MCF 10A (cell line): ENCODE data around the gene BRD1. TPM values are rescaled to one million over a fixed set of nuclear protein-coding genes. Genes with fewer than 3 reads are reported as not detected.

ENCODE experiments used
- BruUV-seq: library from RNA; stranded (reverse); fragments of 400-500 nt; replicated peaks from 2 replicates; lab custom pipeline; 2021; lab: Mats Ljungman, UMichigan
- CTCF ChIA-PET: fragments of 300-600 bp; sonication (Branson Sonifier 250); formaldehyde crosslinking; extraction: SDS; loops from one replicate; lab custom pipeline; 2021; ENCODE audit warnings: antibody characterized with exemption, inconsistent platforms; lab: Yijun Ruan, JAX
- POLR2A ChIA-PET: fragments of 300-600, 350-650 bp; sonication (Branson Sonifier 250); formaldehyde crosslinking; extraction: SDS; loops from one replicate; lab custom pipeline; 2020; ENCODE audit warnings: antibody characterized with exemption, inconsistent platforms; lab: Yijun Ruan, JAX
- DNase-seq: peaks from one replicate; pipeline ENCODE4 v3.0.0-alpha.2; 2018; ENCODE audit not compliant: unreplicated experiment
- H3K27ac Mint-ChIP-seq: one replicate; pipeline ENCODE4 v1.8.0; 2022; ENCODE audit warnings: mild to moderate bottlenecking, low read depth, mixed read lengths; ENCODE audit not compliant: unreplicated experiment
- H3K27me3 Mint-ChIP-seq: one replicate; pipeline ENCODE4 v1.8.0; 2022; ENCODE audit warnings: mixed read lengths; ENCODE audit not compliant: insufficient read depth, unreplicated experiment
- H3K36me3 Mint-ChIP-seq: one replicate; pipeline ENCODE4 v1.8.0; 2022; ENCODE audit warnings: mild to moderate bottlenecking, moderate library complexity, mixed read lengths; ENCODE audit not compliant: insufficient read depth, unreplicated experiment
- H3K4me1 Mint-ChIP-seq: one replicate; pipeline ENCODE4 v1.8.0; 2022; ENCODE audit warnings: mixed read lengths; ENCODE audit not compliant: insufficient read depth, unreplicated experiment
- H3K4me3 Mint-ChIP-seq: one replicate; pipeline ENCODE4 v1.8.0; 2022; ENCODE audit warnings: mild to moderate bottlenecking, moderate library complexity, mixed read lengths; ENCODE audit not compliant: unreplicated experiment
- H3K9me3 Mint-ChIP-seq: one replicate; pipeline ENCODE4 v1.8.0; 2022; ENCODE audit warnings: mixed read lengths; ENCODE audit not compliant: unreplicated experiment
- CTCF ChIP-seq: fragments of 200-600 bp; IDR thresholded peaks from one replicate; pipeline ENCODE4 v1.8.0; 2022; ENCODE audit warnings: antibody characterized with exemption, mild to moderate bottlenecking; ENCODE audit not compliant: unreplicated experiment
- intact Hi-C: fragments of 100-400 bp; cut with micrococcal nuclease; formaldehyde crosslinking; loops from 2 replicates; pipeline ENCODE4 v1.14.1; 2022
- total RNA-seq: library from RNA; stranded (reverse); gene quantifications from 2 replicates; pipeline ENCODE4 v1.2.3, GENCODE V29; 2022

The BRD1 gene
- total RNA-seq, 1 experiment from 2014 or later = 48.1 TPM

GRCh38 chr22:49733631-49734030, 94.0 kb downstream of the BRD1 start:
- Mint-ChIP-seq H3K4me3 (no peak overlapping the region), H3K27ac (no peak overlapping the region), H3K4me1 (no peaks in the 10 kb centered on the region), H3K27me3 (no peaks in the 10 kb centered on the region), H3K9me3 (peaks cover 33% of the 10 kb centered on the region), H3K36me3 (no peaks in the 10 kb centered on the region)
- intact Hi-C loops = no loop called here
- CTCF ChIA-PET = no interaction called here
- no TSS peak for BruUV-seq
- no peak for DNase-seq
- POLR2A ChIA-PET = no interaction called here
- TF ChIP-seq CTCF = no peak

- DNase-seq = no peak
- Mint-ChIP-seq H3K27me3 (no peaks in the 10 kb centered on the region), H3K4me3 (no peak overlapping the region), H3K4me1 (no peaks in the 10 kb centered on the region), H3K36me3 (no peaks in the 10 kb centered on the region), H3K27ac (no peak overlapping the region), H3K9me3 (peaks cover 15% of the 10 kb centered on the region)
- no TSS peak for BruUV-seq
- no peak for TF ChIP-seq CTCF
- CTCF ChIA-PET = no interaction called here
- POLR2A ChIA-PET = no interaction called here
- intact Hi-C loops = no loop called here
These were observed 97.0 kb downstream of the BRD1 start for GRCh38 chr22:49730656-49731055.

GRCh38 chr22:49728570-49729271, 99.0 kb downstream of the BRD1 start:
- no peaks in the 10 kb centered on the region for H3K27me3 Mint-ChIP-seq

More at GRCh38 chr22:49728570-49729271, 99.0 kb downstream of the BRD1 start:
- TF ChIP-seq CTCF = no peak
- no peak for DNase-seq
- Mint-ChIP-seq H3K4me1 (no peaks in the 10 kb centered on the region), H3K36me3 (no peaks in the 10 kb centered on the region), H3K9me3 (peaks cover 21% of the 10 kb centered on the region), H3K4me3 (no peak overlapping the region), H3K27ac (no peak overlapping the region)
- POLR2A ChIA-PET = no interaction called here
- BruUV-seq = no TSS peak
- CTCF ChIA-PET = no interaction called here
- intact Hi-C loops = no loop called here
